GM12864 (cell line): ENCODE data around the gene BMAL1.

Experiments used
- DNase-seq: peaks from one replicate; pipeline ENCODE4 v3.0.0-alpha.2; 2011; ENCODE audit warnings: low read depth
- H3K4me3 ChIP-seq: 2 replicates; pipeline ENCODE4 v1.5.1; 2011; ENCODE audit warnings: mild to moderate bottlenecking, low read depth, low read length, control low read depth
- TF ChIP-seq, protein P1 (sequence below): IDR thresholded peaks from 2 replicates; pipeline ENCODE4 v1.5.1; 2011; ENCODE audit warnings: low read depth, mild to moderate bottlenecking, moderate library complexity, low read length, control low read depth, inconsistent platforms; ENCODE audit errors: missing control alignments

Gene BMAL1

DNA sequence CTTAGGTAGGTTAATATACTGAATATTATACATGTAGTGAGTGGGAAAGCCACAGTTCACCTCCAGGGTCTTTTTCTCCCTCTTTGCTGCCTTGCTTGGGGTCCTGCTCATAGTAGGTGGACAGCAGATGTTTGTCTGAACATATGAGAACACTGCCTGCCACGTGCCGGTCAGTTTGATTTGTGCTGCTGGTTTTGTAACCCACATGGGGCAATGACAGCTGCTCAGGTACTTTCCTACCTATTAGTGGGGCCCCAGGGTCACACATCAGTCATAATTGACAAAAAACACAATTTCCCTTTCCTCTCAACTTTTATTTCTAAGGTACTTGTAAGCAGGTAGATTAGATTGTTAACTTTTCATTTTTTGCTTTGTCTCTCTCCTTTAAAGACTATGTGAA, 43.8 kb downstream of the BMAL1 start:
- DNase-seq: no peak
- H3K4me3 ChIP-seq: no peak overlapping the region
- TF ChIP-seq, protein P1, sequence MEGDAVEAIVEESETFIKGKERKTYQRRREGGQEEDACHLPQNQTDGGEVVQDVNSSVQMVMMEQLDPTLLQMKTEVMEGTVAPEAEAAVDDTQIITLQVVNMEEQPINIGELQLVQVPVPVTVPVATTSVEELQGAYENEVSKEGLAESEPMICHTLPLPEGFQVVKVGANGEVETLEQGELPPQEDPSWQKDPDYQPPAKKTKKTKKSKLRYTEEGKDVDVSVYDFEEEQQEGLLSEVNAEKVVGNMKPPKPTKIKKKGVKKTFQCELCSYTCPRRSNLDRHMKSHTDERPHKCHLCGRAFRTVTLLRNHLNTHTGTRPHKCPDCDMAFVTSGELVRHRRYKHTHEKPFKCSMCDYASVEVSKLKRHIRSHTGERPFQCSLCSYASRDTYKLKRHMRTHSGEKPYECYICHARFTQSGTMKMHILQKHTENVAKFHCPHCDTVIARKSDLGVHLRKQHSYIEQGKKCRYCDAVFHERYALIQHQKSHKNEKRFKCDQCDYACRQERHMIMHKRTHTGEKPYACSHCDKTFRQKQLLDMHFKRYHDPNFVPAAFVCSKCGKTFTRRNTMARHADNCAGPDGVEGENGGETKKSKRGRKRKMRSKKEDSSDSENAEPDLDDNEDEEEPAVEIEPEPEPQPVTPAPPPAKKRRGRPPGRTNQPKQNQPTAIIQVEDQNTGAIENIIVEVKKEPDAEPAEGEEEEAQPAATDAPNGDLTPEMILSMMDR: no peak

DNA sequence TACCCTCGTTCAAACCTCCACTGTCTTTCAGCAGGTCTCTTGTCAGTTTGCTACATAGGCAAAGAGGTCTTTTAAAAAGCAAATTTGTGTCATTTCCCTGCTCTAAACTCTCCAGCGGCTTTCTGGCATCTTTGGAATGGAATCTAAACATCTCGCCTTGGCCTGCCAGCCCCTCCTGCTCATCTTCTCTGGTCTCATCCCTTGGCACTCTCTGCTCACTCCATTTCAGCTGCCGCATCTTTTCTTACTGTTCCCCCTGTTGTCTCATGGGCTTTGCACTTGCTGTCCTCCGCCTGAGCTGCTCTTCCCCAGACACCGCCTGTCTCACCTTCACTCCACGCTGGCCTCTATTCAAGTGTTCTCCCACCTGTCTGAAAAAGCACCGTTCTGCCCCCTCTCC, 46.6 kb downstream of the BMAL1 start:
- TF ChIP-seq, protein P1: no peak
- DNase-seq: no peak
- H3K4me3 ChIP-seq: no peak overlapping the region

DNA sequence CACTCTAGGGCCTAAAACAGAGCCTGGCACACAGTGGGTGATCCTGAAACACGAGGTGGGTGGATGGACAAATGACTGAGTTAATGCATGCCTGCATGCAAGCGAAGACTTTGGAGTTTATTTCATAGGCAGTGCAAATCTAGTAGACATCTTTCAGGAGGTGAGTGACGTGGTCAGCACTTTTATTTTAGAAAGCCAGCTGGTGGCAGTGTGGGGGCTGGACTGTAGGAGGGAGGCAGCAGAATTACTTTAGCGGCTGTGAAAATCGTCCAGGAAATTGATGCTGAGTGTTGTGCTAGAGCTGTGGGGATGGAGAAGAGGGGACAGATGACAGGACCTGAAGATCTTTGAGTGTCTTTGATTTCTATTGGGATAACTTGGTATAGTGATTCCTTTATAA, 47.1 kb downstream of the BMAL1 start:
- H3K4me3 ChIP-seq: no peak overlapping the region
- no peak for DNase-seq
- TF ChIP-seq, protein P1: no peak

DNA sequence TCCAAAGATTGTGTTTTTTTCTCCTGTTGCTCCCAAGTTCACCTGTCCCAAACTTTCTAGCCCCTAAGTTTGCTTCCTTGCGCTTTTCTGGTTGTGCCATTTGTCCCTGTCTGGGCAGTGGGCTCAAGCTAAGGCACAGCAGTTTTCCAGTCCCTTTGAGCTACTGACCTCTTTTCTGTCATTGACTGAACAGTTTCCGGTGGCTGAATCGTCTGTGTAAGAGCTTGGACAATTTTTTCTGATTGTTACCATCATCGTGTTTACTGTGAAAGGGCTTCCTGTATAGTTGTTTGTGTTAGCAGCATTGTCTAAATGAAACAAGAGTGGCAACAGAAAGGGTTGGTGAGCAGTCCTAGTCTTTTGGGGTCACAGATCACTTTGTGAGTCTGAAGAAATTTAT, 49.8 kb downstream of the BMAL1 start:
- no peak overlapping the region for H3K4me3 ChIP-seq
- DNase-seq: no peak
- TF ChIP-seq, protein P1: no peak

DNA sequence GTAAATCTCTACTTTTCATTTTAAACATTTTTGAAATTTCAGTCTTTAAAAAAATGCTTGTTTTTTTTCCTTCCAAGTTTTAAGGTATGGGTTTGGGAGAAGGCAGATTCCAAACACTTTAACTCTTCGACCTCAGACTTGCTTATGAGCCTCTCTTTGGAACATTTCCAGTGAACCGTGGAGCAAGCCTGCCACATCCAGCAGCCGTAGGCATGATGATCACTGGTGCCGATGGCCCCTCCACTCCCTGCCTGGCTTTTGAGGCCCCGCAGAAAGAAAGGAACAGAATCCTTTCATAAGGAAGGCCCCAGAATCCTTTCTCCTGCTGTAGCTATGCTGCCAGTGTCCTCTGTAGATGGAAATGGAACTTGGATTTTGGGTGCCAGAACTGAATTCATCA, 50.7 kb downstream of the BMAL1 start:
- TF ChIP-seq, protein P1: no peak
- no peak overlapping the region for H3K4me3 ChIP-seq
- DNase-seq: no peak

DNA sequence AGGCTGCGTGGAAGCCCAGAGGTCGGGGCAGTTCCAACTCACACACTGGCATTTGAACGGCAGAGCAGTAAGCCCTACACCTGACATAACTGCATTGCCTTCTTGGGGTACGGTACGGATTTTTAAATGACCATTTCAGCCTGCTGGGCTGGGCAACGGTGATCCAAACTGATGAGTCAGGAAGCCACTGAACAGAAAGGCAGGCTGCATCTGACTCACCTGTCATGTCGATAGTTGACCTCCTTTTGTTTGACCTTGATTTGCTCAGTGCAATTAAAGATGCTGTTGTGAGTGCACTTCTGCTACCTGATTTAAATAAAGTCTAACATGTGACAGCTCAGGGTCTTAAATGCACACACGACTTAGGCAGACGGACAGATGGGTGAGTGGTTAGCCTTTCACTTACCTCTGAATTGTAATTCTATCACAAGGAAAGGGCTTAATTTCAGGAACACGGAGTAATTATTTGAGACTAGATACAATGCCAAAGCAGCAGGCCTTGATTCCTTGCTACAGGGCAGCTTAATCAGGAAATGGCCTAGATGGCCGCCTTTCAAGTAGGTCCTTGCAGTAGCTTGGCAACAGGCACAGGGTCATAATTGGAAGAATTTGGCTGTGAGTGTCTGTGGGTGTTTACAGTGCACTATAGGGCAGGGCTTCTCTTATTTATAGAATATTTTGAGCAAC, 52.2 kb downstream of the BMAL1 start:
- TF ChIP-seq, protein P1: no peak
- no peak overlapping the region for H3K4me3 ChIP-seq
- no peak for DNase-seq

DNA sequence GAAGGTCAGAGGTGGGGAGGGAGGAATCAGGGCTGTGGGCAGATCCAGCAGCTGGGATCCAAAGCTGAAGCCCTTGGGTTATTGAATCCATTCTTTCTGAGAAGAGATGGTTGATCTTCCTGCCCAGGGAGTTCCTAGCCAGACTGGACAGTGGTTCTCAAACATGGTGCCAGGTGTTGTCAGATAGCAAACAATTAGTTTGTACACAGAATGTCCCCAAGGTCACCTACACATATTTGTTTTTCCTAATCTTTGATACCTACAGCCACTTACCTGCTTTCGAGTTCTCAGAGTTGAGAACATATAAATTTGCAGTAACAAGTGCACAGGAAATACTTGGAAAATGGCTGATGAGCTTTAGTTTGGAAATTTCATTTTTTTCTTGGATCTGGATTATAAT, 54.5 kb downstream of the BMAL1 start:
- H3K4me3 ChIP-seq: no peak overlapping the region
- no peak for DNase-seq
- TF ChIP-seq, protein P1: no peak
